PC-9 (cell line): Measurements from ENCODE around the gene DGCR2.

ENCODE experiments used
- EZH2 ChIP-seq: fragments of 200-600 bp; sonication (generic); IDR thresholded peaks from 2 replicates; pipeline ENCODE4 v1.8.0; 2017; ENCODE audit warnings: antibody characterized with exemption, low read depth
- TF ChIP-seq, protein P1 (sequence below): fragments of 200-600 bp; sonication (generic); conservative IDR thresholded peaks from 2 replicates; pipeline ENCODE4 v1.6.1; 2017; ENCODE audit warnings: mixed run types, antibody characterized with exemption, mild to moderate bottlenecking, moderate library complexity

DNA sequence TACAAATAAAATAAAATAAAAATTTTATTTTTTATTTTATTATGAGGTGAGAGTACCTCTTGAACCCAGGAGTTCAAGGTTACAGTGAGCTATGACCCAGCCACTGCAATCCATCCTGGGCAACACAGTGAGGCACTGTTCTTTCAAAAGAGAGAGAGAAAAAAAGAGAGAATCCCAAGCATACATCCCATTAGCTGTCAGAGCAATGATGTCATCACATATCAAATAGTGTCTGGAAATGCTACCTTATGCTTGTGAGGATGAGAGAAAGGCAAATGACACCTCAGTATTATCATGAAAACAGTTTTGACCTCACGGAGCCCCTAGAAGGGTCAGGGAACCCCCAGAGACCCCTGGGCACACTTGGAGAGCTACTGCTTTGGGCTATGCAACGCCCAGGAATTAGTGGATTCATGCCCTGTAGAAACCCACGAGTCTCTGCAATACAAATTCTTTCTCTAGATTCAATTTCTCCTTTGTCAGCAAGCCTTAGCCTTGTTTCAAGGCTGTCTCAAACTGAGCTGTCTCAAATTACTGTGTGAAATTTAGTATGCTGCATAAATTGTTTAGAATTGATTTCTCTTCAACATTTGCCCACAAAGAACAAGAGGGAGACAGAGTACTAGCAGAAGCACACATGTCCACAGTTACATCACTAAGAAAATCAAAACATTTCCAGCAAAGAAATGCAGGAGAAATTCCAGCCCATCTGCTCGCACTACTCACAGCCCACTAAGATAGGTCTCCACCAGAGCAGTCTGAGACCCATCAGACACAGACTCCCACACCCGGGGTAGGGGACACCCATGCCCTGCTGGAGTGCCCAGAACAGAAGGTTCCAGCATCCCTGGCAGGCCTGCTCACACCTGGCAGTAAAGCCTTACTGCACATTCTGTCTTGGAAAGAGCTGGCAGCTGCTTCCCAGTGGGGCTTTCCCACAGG is 18.1 kb downstream of the DGCR2 start:
- TF ChIP-seq, protein P1, sequence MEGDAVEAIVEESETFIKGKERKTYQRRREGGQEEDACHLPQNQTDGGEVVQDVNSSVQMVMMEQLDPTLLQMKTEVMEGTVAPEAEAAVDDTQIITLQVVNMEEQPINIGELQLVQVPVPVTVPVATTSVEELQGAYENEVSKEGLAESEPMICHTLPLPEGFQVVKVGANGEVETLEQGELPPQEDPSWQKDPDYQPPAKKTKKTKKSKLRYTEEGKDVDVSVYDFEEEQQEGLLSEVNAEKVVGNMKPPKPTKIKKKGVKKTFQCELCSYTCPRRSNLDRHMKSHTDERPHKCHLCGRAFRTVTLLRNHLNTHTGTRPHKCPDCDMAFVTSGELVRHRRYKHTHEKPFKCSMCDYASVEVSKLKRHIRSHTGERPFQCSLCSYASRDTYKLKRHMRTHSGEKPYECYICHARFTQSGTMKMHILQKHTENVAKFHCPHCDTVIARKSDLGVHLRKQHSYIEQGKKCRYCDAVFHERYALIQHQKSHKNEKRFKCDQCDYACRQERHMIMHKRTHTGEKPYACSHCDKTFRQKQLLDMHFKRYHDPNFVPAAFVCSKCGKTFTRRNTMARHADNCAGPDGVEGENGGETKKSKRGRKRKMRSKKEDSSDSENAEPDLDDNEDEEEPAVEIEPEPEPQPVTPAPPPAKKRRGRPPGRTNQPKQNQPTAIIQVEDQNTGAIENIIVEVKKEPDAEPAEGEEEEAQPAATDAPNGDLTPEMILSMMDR, result no peak
- no peak for TF ChIP-seq EZH2
